Peyer's patch (tissue), 4 donors: ENCODE results near the gene ODF2.

Experiments
- CTCF ChIP-seq, 6 experiments: fragments of 450-650 bp in 4 of 6; fragments of 200-600 bp in 2 of 6; sonication (generic) in 1 of 6; IDR thresholded peaks; one replicate each; pipeline ENCODE4 v1.5.1; 2017 to 2019; ENCODE audit warnings: antibody characterized with exemption in 6 of 6, mild to moderate bottlenecking in 3 of 6, moderate library complexity in 1 of 6
- POLR2A ChIP-seq, 2 donors: fragments of 450-650 bp; IDR thresholded peaks; one replicate each; pipeline ENCODE4 v1.5.1; 2017; ENCODE audit warnings: antibody characterized with exemption in 2 of 2, mild to moderate bottlenecking in 2 of 2, moderate library complexity in 2 of 2

- TF ChIP-seq POLR2A (IDR thresholded peaks at IDR 0.05) (no peak), CTCF (IDR thresholded peaks at IDR 0.05) (no peak)
Measured at GRCh38 chr9:128494746-128495129, 38.9 kb downstream of the ODF2 start.
